HepG2 (cell line): ENCODE measurements around the gene TCEA3. TPM values are rescaled to one million over a fixed set of nuclear protein-coding genes. Genes with fewer than 3 reads are reported as not detected.

Experiments
- ATF7 ChIP-seq, 2 experiments: fragments of 450-650 bp in 1 of 2; sonication (generic) in 1 of 2; formaldehyde crosslinking in 1 of 2; IDR thresholded peaks; 2 replicates each; pipeline versions ENCODE4 v1.4.0 to v1.6.1; 2016 to 2020; ENCODE audit warnings: antibody characterized with exemption in 1 of 2, mild to moderate bottlenecking in 1 of 2, missing genetic modification reagents in 1 of 2
- CBX1 ChIP-seq: IDR thresholded peaks from one replicate; pipeline ENCODE4 v1.6.1; 2016; ENCODE audit warnings: antibody characterized with exemption, low read depth
- CC2D1A ChIP-seq: sonication (generic); formaldehyde crosslinking; IDR thresholded peaks from 2 replicates; pipeline ENCODE4 v1.8.1; 2023; ENCODE audit warnings: mild to moderate bottlenecking, missing genetic modification reagents
- GABPA ChIP-seq, 2 experiments: IDR thresholded peaks; 2 replicates each; pipeline ENCODE4 v1.6.1; 2011 to 2016; ENCODE audit warnings: low read depth in 2 of 2, low read length in 1 of 2, missing biosample characterization in 1 of 2, missing genetic modification characterization in 1 of 2
- IKZF1 ChIP-seq: fragments of 450-650 bp; IDR thresholded peaks from 2 replicates; pipeline ENCODE4 v1.7.1; 2016
- KDM3A ChIP-seq: IDR thresholded peaks from 2 replicates; pipeline ENCODE4 v1.6.1; 2018; ENCODE audit warnings: low read depth, missing compliant biosample characterization
- NFATC3 ChIP-seq: sonication (generic); formaldehyde crosslinking; IDR thresholded peaks from 2 replicates; pipeline ENCODE4 v1.5.1; 2020; ENCODE audit warnings: mild to moderate bottlenecking, missing genetic modification reagents
- NONO ChIP-seq, 2 experiments: fragments of 450-650 bp in 1 of 2; sonication (generic) in 1 of 2; formaldehyde crosslinking in 1 of 2; IDR thresholded peaks in 1 of 2; conservative IDR thresholded peaks in 1 of 2; 2 replicates each; pipeline versions ENCODE4 v1.6.1 to v1.8.0; 2017 to 2022; ENCODE audit warnings: mild to moderate bottlenecking in 1 of 2, missing genetic modification reagents in 1 of 2, moderate library complexity in 1 of 2
- PLSCR1 ChIP-seq: sonication (generic); formaldehyde crosslinking; IDR thresholded peaks from 2 replicates; pipeline ENCODE4 v1.5.0; 2020; ENCODE audit warnings: missing genetic modification reagents, mild to moderate bottlenecking, borderline replicate concordance
- POLR2AphosphoS2 ChIP-seq: IDR thresholded peaks from 2 replicates; pipeline ENCODE4 v1.6.1; 2011; ENCODE audit warnings: low read depth, low read length, improper control_type of control experiment
- PTBP1 ChIP-seq: fragments of 200-400 bp; formaldehyde crosslinking; IDR thresholded peaks from 2 replicates; pipeline ENCODE4 v1.6.1; 2018; ENCODE audit warnings: low read length, low read depth; ENCODE audit not compliant: poor library complexity, severe bottlenecking
- ZNF205 ChIP-seq: IDR thresholded peaks from 2 replicates; pipeline ENCODE4 v1.6.1; 2018; ENCODE audit warnings: missing biosample characterization, missing genetic modification reagents
- ZNF234 ChIP-seq: sonication (generic); formaldehyde crosslinking; conservative IDR thresholded peaks from 2 replicates; pipeline ENCODE4 v1.5.1; 2020; ENCODE audit warnings: mild to moderate bottlenecking, missing genetic modification reagents
- ZNF703 ChIP-seq: sonication (generic); formaldehyde crosslinking; IDR thresholded peaks from 2 replicates; pipeline ENCODE4 v1.5.1; 2020; ENCODE audit warnings: missing genetic modification reagents, mild to moderate bottlenecking, moderate library complexity, borderline replicate concordance
- ZNF768 ChIP-seq: sonication (generic); formaldehyde crosslinking; IDR thresholded peaks from 2 replicates; pipeline ENCODE4 v1.4.0; 2020; ENCODE audit warnings: missing genetic modification reagents
- ZNF775 ChIP-seq: sonication (generic); formaldehyde crosslinking; IDR thresholded peaks from 2 replicates; pipeline ENCODE4 v1.4.0; 2020; ENCODE audit warnings: missing genetic modification reagents, mild to moderate bottlenecking, moderate library complexity, borderline replicate concordance
- ZNF883 ChIP-seq: sonication (generic); formaldehyde crosslinking; IDR thresholded peaks from 2 replicates; pipeline ENCODE4 v1.5.1; 2020; ENCODE audit warnings: mild to moderate bottlenecking, missing genetic modification reagents; ENCODE audit errors: not compliant biosample characterization
- ZSCAN9 ChIP-seq: IDR thresholded peaks from 2 replicates; pipeline ENCODE4 v1.6.1; 2016; ENCODE audit warnings: borderline replicate concordance
- polyA plus RNA-seq, 8 experiments: library from polyadenylated mRNA; depleted of rRNA in 3 of 8; stranded (reverse) in 7 of 8; unstranded in 1 of 8; fragments of >200 nt; fragmentation: Illumina TruSeq in 4 of 8; extraction: Trizol in 4 of 8; gene quantifications; 2 replicates each; pipeline versions ENCODE4 v1.2.1 to v1.2.3, GENCODE V29; 2011 to 2016; ENCODE audit warnings: low read depth in 4 of 8, missing spikeins in 1 of 8, mixed read lengths in 1 of 8; ENCODE audit not compliant: insufficient read depth in 1 of 8
- total RNA-seq, 5 experiments: library from RNA; depleted of rRNA; stranded (reverse); fragments of >200 nt; fragmentation: Illumina TruSeq; extraction: Trizol; gene quantifications; 2 replicates each; pipeline ENCODE4 v1.2.3, GENCODE V29; 2016; ENCODE audit warnings: low read depth in 1 of 5
- TF ChIP-seq, protein P1 (sequence below): sonication (generic); formaldehyde crosslinking; IDR thresholded peaks from 2 replicates; pipeline ENCODE4 v1.4.0; 2020; ENCODE audit warnings: missing genetic modification reagents
- TF ChIP-seq, protein P2 (sequence below): sonication (generic); formaldehyde crosslinking; IDR thresholded peaks from 2 replicates; pipeline ENCODE4 v1.8.0; 2022; ENCODE audit warnings: mild to moderate bottlenecking, missing genetic modification reagents, moderate library complexity

TCEA3 gene
- total and polyA plus RNA-seq, 2 of the 13 experiments (the other 11 are each of a cell fraction or from before 2014, with no cell fraction given) = 55.5 to 84.6 TPM

DNA sequence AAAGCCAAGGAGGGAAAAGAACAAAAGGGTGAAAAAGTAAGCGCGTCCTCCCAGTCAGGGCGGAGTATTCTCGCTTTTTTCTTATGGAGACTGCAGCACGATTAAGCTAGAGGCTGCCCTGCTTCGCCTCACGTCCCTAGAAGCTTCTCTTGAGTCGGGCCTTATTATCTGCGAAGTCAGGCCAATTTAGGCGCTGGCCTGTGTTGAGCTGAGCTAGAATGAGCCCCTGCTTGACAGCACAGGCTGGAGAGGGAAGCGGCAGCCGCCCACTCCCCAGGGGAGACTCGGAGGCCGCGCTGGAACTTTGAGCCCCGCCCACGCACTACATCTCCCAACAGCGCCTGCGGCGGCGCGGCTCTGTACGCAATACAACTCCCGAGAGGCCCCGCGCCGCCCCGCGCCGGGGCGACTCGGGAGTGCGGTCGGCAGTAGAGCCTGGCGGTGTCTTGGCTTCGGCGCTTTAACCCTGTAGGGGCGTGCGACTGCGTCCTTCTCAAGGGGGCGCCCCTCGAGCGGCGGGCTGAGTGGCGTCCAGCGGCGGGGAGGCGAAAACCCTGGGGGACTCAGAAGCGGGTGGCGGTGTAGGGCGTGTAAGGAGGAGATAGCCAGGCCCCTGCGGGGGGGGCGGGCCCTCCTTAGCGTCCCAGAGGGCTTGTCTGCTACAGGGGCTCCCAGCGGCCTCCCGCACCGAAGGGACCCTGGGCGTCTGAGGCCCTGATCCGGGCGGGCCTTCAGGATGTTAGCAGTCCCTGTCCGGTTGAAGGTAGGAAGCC is 55.8 kb downstream of the TCEA3 start (continued):
- TF ChIP-seq, protein P1, sequence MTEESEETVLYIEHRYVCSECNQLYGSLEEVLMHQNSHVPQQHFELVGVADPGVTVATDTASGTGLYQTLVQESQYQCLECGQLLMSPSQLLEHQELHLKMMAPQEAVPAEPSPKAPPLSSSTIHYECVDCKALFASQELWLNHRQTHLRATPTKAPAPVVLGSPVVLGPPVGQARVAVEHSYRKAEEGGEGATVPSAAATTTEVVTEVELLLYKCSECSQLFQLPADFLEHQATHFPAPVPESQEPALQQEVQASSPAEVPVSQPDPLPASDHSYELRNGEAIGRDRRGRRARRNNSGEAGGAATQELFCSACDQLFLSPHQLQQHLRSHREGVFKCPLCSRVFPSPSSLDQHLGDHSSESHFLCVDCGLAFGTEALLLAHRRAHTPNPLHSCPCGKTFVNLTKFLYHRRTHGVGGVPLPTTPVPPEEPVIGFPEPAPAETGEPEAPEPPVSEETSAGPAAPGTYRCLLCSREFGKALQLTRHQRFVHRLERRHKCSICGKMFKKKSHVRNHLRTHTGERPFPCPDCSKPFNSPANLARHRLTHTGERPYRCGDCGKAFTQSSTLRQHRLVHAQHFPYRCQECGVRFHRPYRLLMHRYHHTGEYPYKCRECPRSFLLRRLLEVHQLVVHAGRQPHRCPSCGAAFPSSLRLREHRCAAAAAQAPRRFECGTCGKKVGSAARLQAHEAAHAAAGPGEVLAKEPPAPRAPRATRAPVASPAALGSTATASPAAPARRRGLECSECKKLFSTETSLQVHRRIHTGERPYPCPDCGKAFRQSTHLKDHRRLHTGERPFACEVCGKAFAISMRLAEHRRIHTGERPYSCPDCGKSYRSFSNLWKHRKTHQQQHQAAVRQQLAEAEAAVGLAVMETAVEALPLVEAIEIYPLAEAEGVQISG (CRISPR knock-in tag) = peak; percentile 82
- no peak for TF ChIP-seq CC2D1A (CRISPR knock-in tag)
- 0 out of 2 replicates have a peak, but pooled peaks have one; percentile 9 for TF ChIP-seq POLR2AphosphoS2
- peak; percentile 35; the same call in 1 of the 2 replicates for TF ChIP-seq GABPA (IDR thresholded peaks at IDR 0.05; ENCODE audit: low read depth, low read length)
- TF ChIP-seq GABPA (CRISPR knock-in tag; IDR thresholded peaks at IDR 0.05; ENCODE audit: low read depth) = peak; percentile 32; the same call in 1 of the 2 replicates
- no peak for TF ChIP-seq CBX1
- no peak for TF ChIP-seq IKZF1
- TF ChIP-seq ZNF234 (CRISPR knock-in tag) = 0 out of 2 replicates have a peak, but pooled peaks have one; percentile 66
- no peak for TF ChIP-seq NONO (IDR thresholded peaks at IDR 0.05)
- TF ChIP-seq NONO (CRISPR knock-in tag; conservative IDR thresholded peaks at IDR 0.05) = peak; percentile 83
- no peak for TF ChIP-seq PLSCR1 (CRISPR knock-in tag)
- TF ChIP-seq ZNF703 (CRISPR knock-in tag) = 0 out of 2 replicates have a peak, but pooled peaks have one; percentile 56
- peak; percentile 37; the same call in 1 of the 2 replicates for TF ChIP-seq KDM3A
- peak; percentile 40; the same call in 1 of the 2 replicates for TF ChIP-seq ZNF205 (CRISPR knock-in tag)
- no peak for TF ChIP-seq PTBP1
- no peak for TF ChIP-seq ATF7 (IDR thresholded peaks at IDR 0.05)
- TF ChIP-seq ATF7 (CRISPR knock-in tag; IDR thresholded peaks at IDR 0.05) = 0 out of 2 replicates have a peak, but pooled peaks have one; percentile 74
- 0 out of 2 replicates have a peak, but pooled peaks have one; percentile 54 for TF ChIP-seq NFATC3
- peak; percentile 51 for TF ChIP-seq ZNF883 (CRISPR knock-in tag)
- TF ChIP-seq ZNF768 (CRISPR knock-in tag) = peak; percentile 67; the same call in 1 of the 2 replicates
- TF ChIP-seq ZNF775 (CRISPR knock-in tag) = no peak; the same call in 1 of the 2 replicates
- TF ChIP-seq, protein P2, sequence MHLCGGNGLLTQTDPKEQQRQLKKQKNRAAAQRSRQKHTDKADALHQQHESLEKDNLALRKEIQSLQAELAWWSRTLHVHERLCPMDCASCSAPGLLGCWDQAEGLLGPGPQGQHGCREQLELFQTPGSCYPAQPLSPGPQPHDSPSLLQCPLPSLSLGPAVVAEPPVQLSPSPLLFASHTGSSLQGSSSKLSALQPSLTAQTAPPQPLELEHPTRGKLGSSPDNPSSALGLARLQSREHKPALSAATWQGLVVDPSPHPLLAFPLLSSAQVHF (CRISPR knock-in tag) = no peak
- TF ChIP-seq ZSCAN9 (CRISPR knock-in tag) = peak; percentile 21; the same call in 1 of the 2 replicates
